Omental fat pad (tissue), 4 donors: ENCODE data around the gene CAPRIN2. TPM values are rescaled to one million over a fixed set of nuclear protein-coding genes. Genes with fewer than 3 reads are reported as not detected.

Source experiments
- ATAC-seq: fragments of 150-250 bp; one replicate; pipeline ENCODE4 v1.9.1; 2016; ENCODE audit warnings: mild to moderate bottlenecking, moderate library complexity; ENCODE audit not compliant: low FRiP score
- DNase-seq: peaks from one replicate; pipeline ENCODE4 v3.0.0-alpha.2; 2019; ENCODE audit warnings: low spot score
- CTCF ChIP-seq, 3 donors: fragments of 450-650 bp; IDR thresholded peaks; one replicate each; pipeline ENCODE4 v1.5.1; 2016 to 2017; ENCODE audit warnings: antibody characterized with exemption in 3 of 3, mild to moderate bottlenecking in 3 of 3, moderate library complexity in 2 of 3
- total RNA-seq, 4 donors: library from RNA; depleted of rRNA; stranded (reverse); fragments of >200 nt; gene quantifications; one replicate each; pipeline ENCODE4 v1.1.0, GENCODE V29; 2016

Gene CAPRIN2
- total RNA-seq, 4 donors from 2014 or later: 18.0 to 31.4 (median 19.7) TPM

- no peak for TF ChIP-seq CTCF (IDR thresholded peaks at IDR 0.05)
- no peak for DNase-seq
- ATAC-seq: no peak
These were observed 47.0 kb downstream of the CAPRIN2 start for GRCh38 chr12:30707613-30708342.

GRCh38 chr12:30706476-30706875 lies 48.3 kb downstream of the CAPRIN2 start:
- TF ChIP-seq CTCF (IDR thresholded peaks at IDR 0.05): no peak
- DNase-seq (no peak), ATAC-seq (no peak)

GRCh38 chr12:30701056-30701455 lies 53.7 kb downstream of the CAPRIN2 start:
- no peak for TF ChIP-seq CTCF (IDR thresholded peaks at IDR 0.05)
- DNase-seq (no peak), ATAC-seq (no peak)

GRCh38 chr12:30700216-30700900 lies 54.4 kb downstream of the CAPRIN2 start:
- TF ChIP-seq CTCF (IDR thresholded peaks at IDR 0.05): no peak
- DNase-seq (no peak), ATAC-seq (no peak)

GRCh38 chr12:30698346-30698745 lies 56.4 kb downstream of the CAPRIN2 start:
- TF ChIP-seq CTCF (IDR thresholded peaks at IDR 0.05): no peak
- DNase-seq (no peak), ATAC-seq (no peak)

- no peak for DNase-seq
- no peak for ATAC-seq
- no peak for TF ChIP-seq CTCF (IDR thresholded peaks at IDR 0.05)
These were observed 57.8 kb downstream of the CAPRIN2 start for GRCh38 chr12:30696943-30697342.

GRCh38 chr12:30696486-30696885 lies 58.3 kb downstream of the CAPRIN2 start:
- no peak for TF ChIP-seq CTCF (IDR thresholded peaks at IDR 0.05)
- DNase-seq: no peak
- no peak for ATAC-seq
